LNCaP clone FGC (cell line): ENCODE data around the gene PRDM16.
A peak's percentile ranks its signal among the peaks of the same experiment; 100 is the strongest.

Source experiments
- DNase-seq: peaks from one replicate; pipeline ENCODE4 v3.0.0-alpha.2; 2011; ENCODE audit warnings: low read depth
- H3K4me3 ChIP-seq: 2 replicates; pipeline ENCODE4 v1.5.1; 2011; ENCODE audit warnings: mild to moderate bottlenecking, low read depth, low read length, control low read depth
- CTCF ChIP-seq: IDR thresholded peaks from 2 replicates; pipeline ENCODE4 v1.5.1; 2012; ENCODE audit warnings: mild to moderate bottlenecking; ENCODE audit not compliant: control insufficient read depth, insufficient read depth; ENCODE audit errors: extremely low read depth

PRDM16 gene

GRCh38 chr1:3096345-3096744 lies 27.3 kb downstream of the PRDM16 start:
- no peak overlapping the region for H3K4me3 ChIP-seq
- TF ChIP-seq CTCF: no peak
- DNase-seq: no peak

- TF ChIP-seq CTCF: no peak
- DNase-seq: no peak
- H3K4me3 ChIP-seq: no peak overlapping the region
These were observed 28.2 kb downstream of the PRDM16 start for GRCh38 chr1:3097231-3097630.

GRCh38 chr1:3097861-3098260 lies 28.9 kb downstream of the PRDM16 start:
- no peak for DNase-seq
- no peak overlapping the region for H3K4me3 ChIP-seq
- TF ChIP-seq CTCF: no peak

DNA sequence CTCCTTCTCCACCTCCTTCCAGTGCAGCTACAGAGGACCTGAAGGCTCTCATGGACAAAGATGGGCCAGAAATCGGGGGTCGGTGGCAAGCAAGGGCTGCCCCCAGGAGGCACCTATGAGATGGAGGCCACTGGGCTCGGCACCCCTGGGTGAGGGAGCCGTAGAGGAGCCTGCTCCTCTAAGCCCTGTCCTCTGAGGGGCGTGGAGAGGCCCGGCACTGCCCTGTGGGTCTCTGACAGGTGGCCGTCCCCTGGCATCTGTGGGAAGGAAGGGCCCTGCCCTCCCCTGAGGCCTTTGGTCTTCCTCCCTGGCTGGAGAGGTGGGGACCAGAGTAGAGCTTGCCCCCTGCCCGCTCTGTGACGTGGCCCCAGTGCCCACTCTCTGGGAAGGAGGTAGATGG lies 30.9 kb downstream of the PRDM16 start:
- TF ChIP-seq CTCF: no peak
- no peak overlapping the region for H3K4me3 ChIP-seq
- DNase-seq: no peak

DNA sequence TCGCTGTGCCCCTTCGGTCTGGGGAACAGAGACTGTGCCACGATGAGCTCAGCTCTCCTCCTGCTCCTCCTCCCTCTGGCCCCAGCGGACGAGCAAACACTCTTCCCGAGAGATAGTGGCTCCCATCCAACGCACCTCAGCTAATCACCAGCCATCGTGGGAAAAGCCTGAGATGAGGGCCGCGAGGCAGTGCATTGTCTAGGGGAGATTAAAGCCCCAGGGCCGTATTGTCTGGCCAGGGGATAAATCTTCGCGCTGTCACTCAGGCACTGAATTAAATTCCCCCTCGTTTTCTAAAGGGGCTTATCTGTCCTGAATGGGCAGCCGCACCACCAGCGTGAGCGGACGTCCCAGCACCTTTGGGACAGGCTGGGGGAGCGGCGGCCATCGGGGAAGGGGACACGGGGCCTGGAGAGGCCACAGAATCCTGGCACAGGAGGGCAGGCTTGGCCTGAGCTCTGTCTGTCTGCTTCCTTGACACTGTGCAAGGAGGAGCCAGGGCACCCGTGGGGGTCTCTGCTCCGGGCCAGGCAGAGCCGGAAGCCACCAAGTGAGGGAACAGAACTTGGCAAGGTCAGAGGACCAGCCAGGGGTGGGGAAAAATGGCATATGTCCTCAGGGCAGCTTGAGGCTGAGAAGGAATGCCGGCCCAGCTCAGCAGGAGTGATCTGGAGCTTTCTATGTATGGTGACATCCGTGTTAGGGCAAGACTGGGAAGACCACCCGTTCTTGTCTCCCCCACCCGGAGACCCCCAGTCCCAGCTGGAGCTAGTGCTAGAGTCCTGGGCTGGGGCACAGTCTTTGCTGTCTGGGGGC lies 32.3 kb downstream of the PRDM16 start:
- peak; percentile 8 for DNase-seq
- no peak overlapping the region for H3K4me3 ChIP-seq
- no peak for TF ChIP-seq CTCF

DNA sequence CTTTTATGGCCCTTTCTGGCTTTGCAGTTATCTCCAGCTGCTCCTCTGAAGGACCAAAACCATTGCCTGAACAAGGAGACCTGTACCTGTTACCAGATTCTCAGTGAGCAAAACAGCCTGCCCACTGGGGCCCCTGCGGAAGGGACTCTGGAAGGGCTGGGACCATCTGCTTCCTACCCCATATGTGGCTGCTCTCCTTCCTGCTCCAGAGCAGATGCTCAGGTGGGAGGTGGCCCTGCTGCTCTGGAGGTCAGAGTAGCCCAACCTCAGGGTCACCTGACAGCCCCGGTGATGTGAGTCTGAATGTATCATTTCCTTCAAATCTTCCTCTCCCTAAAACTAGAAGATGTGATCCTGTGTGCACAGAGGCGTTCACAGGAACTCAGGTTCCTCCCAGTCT lies 33.6 kb downstream of the PRDM16 start:
- TF ChIP-seq CTCF: no peak
- DNase-seq: no peak
- H3K4me3 ChIP-seq: no peak overlapping the region
